ENCODE measurements around the gene ATRIP. TPM values are rescaled to one million over a fixed set of nuclear protein-coding genes. Genes with fewer than 3 reads are reported as not detected.
A peak's percentile ranks its signal among the peaks of the same experiment; 100 is the strongest.

ATRIP gene
- total RNA-seq, 2 experiments from 2014 or later, result 16.3 to 24.5 TPM

- TF ChIP-seq EZH2phosphoT487 (IDR thresholded peaks at IDR 0.05; ENCODE audit: borderline replicate concordance, low read depth, low read length), result no peak
- TF ChIP-seq CTCF (conservative IDR thresholded peaks at IDR 0.05; ENCODE audit: low read length), result peak; percentile 60
- Histone ChIP-seq H3K27ac (ENCODE audit: low read depth, low read length, poor library complexity, severe bottlenecking) (no peak overlapping the region), H3K4me1 (ENCODE audit: insufficient read depth, low read length, poor library complexity, severe bottlenecking) (peaks cover 6% of the 10 kb centered on the region), H3K36me3 (ENCODE audit: insufficient read depth, low read length) (no peaks in the 10 kb centered on the region), H3K4me2 (ENCODE audit: low read length) (no peak overlapping the region), H3K79me2 (ENCODE audit: insufficient read depth, low read depth, low read length) (no peaks in the 10 kb centered on the region), H3K9me2 (ENCODE audit: insufficient read depth, low read length) (no peaks in the 10 kb centered on the region), H2AFZ (ENCODE audit: low read length) (no peak overlapping the region), H3K9me3 (ENCODE audit: low read length) (no peaks in the 10 kb centered on the region), H3K4me3 (ENCODE audit: low read depth, low read length, poor library complexity, severe bottlenecking) (no peak overlapping the region), H4K20me1 (ENCODE audit: insufficient read depth, low read length) (no peaks in the 10 kb centered on the region)
- CTCF ChIA-PET (ENCODE audit: unreplicated experiment), result no interaction called here
- intact Hi-C loops (cut with micrococcal nuclease; ENCODE audit: unreplicated experiment), result loop anchor here (10.0 kb wide), 1 partner anchor 226 kb away; the partner anchor contains the start of gene SLC26A6
- DNase-seq (ENCODE audit: low spot score), result no peak
- POLR2A ChIA-PET, result no interaction called here
- BruUV-seq (replicated peaks), result no TSS peak
Measured at GRCh38 chr3:48408823-48409281, 37.7 kb upstream of the ATRIP start.

- Histone ChIP-seq H3K9me2 (ENCODE audit: insufficient read depth, low read length) (no peaks in the 10 kb centered on the region), H4K20me1 (ENCODE audit: insufficient read depth, low read length) (no peaks in the 10 kb centered on the region), H3K4me3 (ENCODE audit: low read depth, low read length, poor library complexity, severe bottlenecking) (no peak overlapping the region), H3K27ac (ENCODE audit: low read depth, low read length, poor library complexity, severe bottlenecking) (no peak overlapping the region), H3K9me3 (ENCODE audit: low read length) (no peaks in the 10 kb centered on the region), H3K4me1 (ENCODE audit: insufficient read depth, low read length, poor library complexity, severe bottlenecking) (peaks cover 6% of the 10 kb centered on the region), H3K79me2 (ENCODE audit: insufficient read depth, low read depth, low read length) (no peaks in the 10 kb centered on the region), H2AFZ (ENCODE audit: low read length) (no peak overlapping the region), H3K36me3 (ENCODE audit: insufficient read depth, low read length) (no peaks in the 10 kb centered on the region), H3K4me2 (ENCODE audit: low read length) (no peak overlapping the region)
- CTCF ChIA-PET (ENCODE audit: unreplicated experiment), result no interaction called here
- TF ChIP-seq CTCF (conservative IDR thresholded peaks at IDR 0.05; ENCODE audit: low read length), result no peak
- no peak for TF ChIP-seq EZH2phosphoT487 (IDR thresholded peaks at IDR 0.05; ENCODE audit: borderline replicate concordance, low read depth, low read length)
- no peak for DNase-seq (ENCODE audit: low spot score)
- intact Hi-C loops (cut with micrococcal nuclease; ENCODE audit: unreplicated experiment), result loop anchor here (10.0 kb wide), 1 partner anchor 225 kb away; the partner anchor contains the start of gene SLC26A6
- POLR2A ChIA-PET, result no interaction called here
- no TSS peak for BruUV-seq (replicated peaks)
Measured at GRCh38 chr3:48409291-48410201, 37.0 kb upstream of the ATRIP start.

All from OCI-LY7 (cell line).